GM12864 (cell line): ENCODE results near the gene CAB39L.

Experiments used
- DNase-seq: peaks from one replicate; pipeline ENCODE4 v3.0.0-alpha.2; 2011; ENCODE audit warnings: low read depth
- H3K4me3 ChIP-seq: 2 replicates; pipeline ENCODE4 v1.5.1; 2011; ENCODE audit warnings: mild to moderate bottlenecking, low read depth, low read length, control low read depth
- TF ChIP-seq, protein P1 (sequence below): IDR thresholded peaks from 2 replicates; pipeline ENCODE4 v1.5.1; 2011; ENCODE audit warnings: low read depth, mild to moderate bottlenecking, moderate library complexity, low read length, control low read depth, inconsistent platforms; ENCODE audit errors: missing control alignments

CAB39L gene

DNA sequence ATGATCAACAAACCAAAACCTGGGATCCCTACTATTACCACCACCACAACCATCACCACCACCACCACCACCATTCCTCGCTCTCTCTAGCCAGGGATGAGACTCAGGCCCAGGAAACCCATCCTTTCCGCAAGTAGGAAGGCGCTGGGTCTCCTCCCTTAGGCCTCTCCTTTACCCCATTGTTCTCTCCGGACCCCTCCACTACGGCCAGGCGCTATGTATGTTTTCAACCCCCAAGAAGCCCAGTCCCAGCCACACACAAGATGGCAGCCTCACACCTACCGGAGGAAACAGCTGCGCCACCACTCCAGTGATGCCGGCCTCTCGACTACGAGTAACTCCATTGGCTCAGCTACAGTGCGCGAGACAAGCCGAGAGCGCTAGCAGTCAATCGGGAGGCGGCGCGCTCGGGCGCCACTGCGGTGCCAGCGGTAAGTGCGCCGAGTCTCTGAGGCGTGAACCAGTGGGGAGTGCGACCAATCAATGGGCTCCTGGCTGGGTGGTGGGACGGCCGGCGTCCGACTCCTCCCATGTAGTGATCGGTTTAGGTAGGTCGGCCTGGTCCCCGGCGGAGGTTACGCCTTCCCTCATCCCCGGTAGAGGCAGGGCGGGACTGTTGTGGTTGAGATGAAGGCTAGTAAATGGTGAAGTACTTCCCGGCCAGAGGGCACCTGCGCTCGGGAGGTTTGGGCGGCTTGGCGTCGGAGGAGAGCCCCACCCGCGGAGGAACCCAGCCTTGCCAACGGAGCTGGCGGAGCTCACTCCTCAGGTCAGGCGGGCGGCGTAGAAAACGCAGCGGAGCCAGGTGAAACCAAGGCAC, at the start of gene CAB39L, which contains the start of gene SETDB2:
Gene CAB39L (minus strand): TSS at position 361 of the 820 bp plus-strand sequence. CDS start 61,154 bp downstream, outside the sequence.
Gene SETDB2 (plus strand): TSS at position 571 of the 820 bp plus-strand sequence. CDS start 7,620 bp downstream, outside the sequence.
- peak; percentile 98 for DNase-seq
- peak within 1 kb of the TSS; percentile 71 for H3K4me3 ChIP-seq
- TF ChIP-seq, protein P1, sequence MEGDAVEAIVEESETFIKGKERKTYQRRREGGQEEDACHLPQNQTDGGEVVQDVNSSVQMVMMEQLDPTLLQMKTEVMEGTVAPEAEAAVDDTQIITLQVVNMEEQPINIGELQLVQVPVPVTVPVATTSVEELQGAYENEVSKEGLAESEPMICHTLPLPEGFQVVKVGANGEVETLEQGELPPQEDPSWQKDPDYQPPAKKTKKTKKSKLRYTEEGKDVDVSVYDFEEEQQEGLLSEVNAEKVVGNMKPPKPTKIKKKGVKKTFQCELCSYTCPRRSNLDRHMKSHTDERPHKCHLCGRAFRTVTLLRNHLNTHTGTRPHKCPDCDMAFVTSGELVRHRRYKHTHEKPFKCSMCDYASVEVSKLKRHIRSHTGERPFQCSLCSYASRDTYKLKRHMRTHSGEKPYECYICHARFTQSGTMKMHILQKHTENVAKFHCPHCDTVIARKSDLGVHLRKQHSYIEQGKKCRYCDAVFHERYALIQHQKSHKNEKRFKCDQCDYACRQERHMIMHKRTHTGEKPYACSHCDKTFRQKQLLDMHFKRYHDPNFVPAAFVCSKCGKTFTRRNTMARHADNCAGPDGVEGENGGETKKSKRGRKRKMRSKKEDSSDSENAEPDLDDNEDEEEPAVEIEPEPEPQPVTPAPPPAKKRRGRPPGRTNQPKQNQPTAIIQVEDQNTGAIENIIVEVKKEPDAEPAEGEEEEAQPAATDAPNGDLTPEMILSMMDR, result no peak

DNA sequence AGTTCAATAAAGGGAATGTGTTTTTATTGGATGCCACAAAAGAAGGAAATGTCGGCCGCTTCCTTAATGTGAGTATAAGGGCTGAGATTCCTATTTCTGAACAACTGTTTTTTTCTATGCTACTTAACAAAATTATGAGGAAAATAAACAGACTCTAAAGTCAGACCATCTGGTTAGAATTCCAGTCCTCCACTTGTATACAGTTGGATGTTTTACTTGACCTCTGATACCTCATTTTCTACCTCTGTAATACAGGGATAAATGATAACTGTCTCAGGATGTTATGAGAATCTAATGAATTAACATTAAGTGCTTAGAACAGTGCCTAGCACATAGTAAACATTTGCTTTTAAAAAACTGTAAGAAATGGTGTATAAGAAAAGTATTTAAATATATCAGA, 44.7 kb upstream of the CAB39L start:
- TF ChIP-seq, protein P1, result no peak
- DNase-seq, result no peak
- no peak overlapping the region for H3K4me3 ChIP-seq

DNA sequence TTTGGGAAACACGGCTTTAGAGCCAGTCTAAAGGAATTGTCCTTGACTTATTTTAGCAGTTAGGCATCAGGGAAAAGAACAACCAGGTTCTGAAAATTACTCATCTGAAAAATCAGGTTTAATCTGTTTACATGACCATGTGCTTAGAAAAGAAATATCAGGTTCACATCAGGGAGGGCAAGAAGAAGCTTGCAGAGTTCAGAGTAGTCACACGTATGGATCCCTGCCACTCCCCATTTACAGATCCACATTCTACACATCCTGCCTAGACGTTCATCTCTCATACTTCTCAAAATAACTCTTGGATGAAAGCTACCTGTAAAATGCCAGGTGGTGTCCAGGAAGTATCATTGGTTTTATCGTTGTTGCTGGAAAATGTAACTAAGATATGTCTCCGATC, 37.9 kb upstream of the CAB39L start:
- TF ChIP-seq, protein P1, result no peak
- H3K4me3 ChIP-seq, result no peak overlapping the region
- DNase-seq, result no peak

DNA sequence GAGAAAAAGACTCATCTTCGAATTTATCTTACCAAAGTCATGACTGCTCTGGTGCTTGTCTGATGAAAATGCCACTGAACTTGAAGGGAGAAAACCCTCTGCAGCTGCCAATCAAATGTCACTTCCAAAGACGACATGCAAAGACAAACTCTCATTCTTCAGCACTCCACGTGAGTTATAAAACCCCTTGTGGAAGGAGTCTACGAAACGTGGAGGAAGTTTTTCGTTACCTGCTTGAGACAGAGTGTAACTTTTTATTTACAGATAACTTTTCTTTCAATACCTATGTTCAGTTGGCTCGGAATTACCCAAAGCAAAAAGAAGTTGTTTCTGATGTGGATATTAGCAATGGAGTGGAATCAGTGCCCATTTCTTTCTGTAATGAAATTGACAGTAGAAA, 32.7 kb upstream of the CAB39L start:
- DNase-seq, result no peak
- TF ChIP-seq, protein P1, result no peak

DNA sequence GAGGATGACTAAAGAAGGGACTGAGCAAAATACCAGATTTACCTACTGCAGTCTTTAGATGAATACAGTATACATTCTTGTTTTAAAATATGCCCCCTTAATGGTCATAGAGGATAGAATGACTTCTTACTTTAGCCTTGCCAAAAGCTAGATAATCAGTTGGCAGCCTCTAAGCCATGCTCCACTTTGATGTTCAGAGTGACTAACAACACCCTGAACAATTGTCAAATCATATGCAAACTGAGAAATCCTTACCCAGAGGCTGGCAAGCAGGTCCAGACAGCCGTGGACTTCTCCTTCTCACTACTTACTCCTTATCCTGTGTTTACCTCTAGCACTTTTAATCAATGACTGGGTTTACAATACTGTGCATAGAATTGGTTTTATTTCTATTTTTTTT, 28.3 kb upstream of the CAB39L start:
- TF ChIP-seq, protein P1, result no peak
- H3K4me3 ChIP-seq, result no peak overlapping the region
- no peak for DNase-seq

More for the DNA sequence above, 32.7 kb upstream of the CAB39L start:
- H3K4me3 ChIP-seq, result no peak overlapping the region

DNA sequence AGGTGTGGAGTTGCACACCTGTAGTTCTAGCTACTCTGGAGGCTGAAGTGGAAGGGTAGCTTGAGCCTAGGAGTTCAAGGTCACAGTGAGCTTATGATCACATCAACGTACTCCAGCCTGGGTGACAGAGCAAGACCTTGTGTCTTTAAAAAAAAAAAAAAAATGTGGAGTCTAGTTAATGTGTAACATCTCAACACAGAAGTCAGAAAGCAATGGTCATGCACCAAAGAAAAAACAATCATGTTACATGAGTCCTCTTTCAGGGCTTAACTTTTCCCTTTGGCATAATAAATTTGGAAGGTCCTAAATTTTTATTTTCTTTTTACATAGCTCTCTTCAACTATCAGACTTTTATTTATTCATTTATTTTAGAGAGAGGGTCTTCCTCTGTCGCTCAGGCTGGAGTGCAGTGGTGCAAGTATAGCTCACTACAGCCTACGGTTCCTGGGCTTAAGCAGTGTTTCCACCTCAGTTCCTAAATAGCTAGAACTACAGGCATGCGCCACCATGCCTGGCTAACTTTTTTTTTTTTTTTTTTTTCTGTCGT, 22.5 kb upstream of the CAB39L start:
- TF ChIP-seq, protein P1, result no peak
- H3K4me3 ChIP-seq, result no peak overlapping the region
- no peak for DNase-seq
